Upper lobe of left lung (tissue), 4 donors: ENCODE results near the gene FMOD.

Source experiments
- POLR2A ChIP-seq, 4 donors: fragments of 450-650 bp; IDR thresholded peaks; one replicate each; pipeline ENCODE4 v1.5.1; 2016 to 2017; ENCODE audit warnings: antibody characterized with exemption in 4 of 4, mild to moderate bottlenecking in 2 of 4
- POLR2AphosphoS5 ChIP-seq, 2 donors: sonication (generic); formaldehyde crosslinking; IDR thresholded peaks; one replicate each; pipeline ENCODE4 v1.5.1; 2017; ENCODE audit warnings: antibody characterized with exemption in 2 of 2

GRCh38 chr1:203305809-203306088 lies 45.2 kb downstream of the FMOD start:
- TF ChIP-seq POLR2AphosphoS5 (IDR thresholded peaks at IDR 0.05), result no peak
- no peak for TF ChIP-seq POLR2A (IDR thresholded peaks at IDR 0.05)
